H7 (cell line): Measurements from ENCODE around the gene PDIA3. TPM values are rescaled to one million over a fixed set of nuclear protein-coding genes. Genes with fewer than 3 reads are reported as not detected.
"Not testable (repeated sequence)": the region's sequence is repeated elsewhere in the genome, so short reads cannot be mapped to it uniquely, and the experiment has no call there.

Experiments
- DNase-seq: peaks from one replicate; pipeline ENCODE4 v3.0.0; 2012
- H3K27me3 ChIP-seq: 2 replicates; pipeline ENCODE4 v1.6.0; 2011; ENCODE audit warnings: mild to moderate bottlenecking, low read length; ENCODE audit not compliant: control insufficient read depth, insufficient read depth
- H3K36me3 ChIP-seq: replicated peaks from 2 replicates; pipeline ENCODE4 v1.5.1; 2011; ENCODE audit warnings: low read length; ENCODE audit not compliant: control insufficient read depth, insufficient read depth
- H3K4me3 ChIP-seq: 2 replicates; pipeline ENCODE4 v1.5.1; 2011; ENCODE audit warnings: low read depth, mild to moderate bottlenecking, control low read depth, low read length, moderate library complexity; ENCODE audit not compliant: insufficient read depth
- total RNA-seq: library from RNA; depleted of rRNA; stranded (reverse); fragments of >200 nt; shearing (Covaris generic); gene quantifications from 2 replicates; pipeline ENCODE4 v1.2.3, GENCODE V29; 2014; rRNA removed

Gene PDIA3
- 197 and 224 TPM in 2 replicates for total RNA-seq

GRCh38 chr15:43746245-43746902 lies at the start of gene PDIA3:
Gene PDIA3 (plus strand): TSS chr15:43746438. CDS start chr15:43746540, 102 bp downstream.
- H3K4me3 ChIP-seq = peak within 1 kb of the TSS; percentile 74
- not testable (repeated sequence) for H3K27me3 ChIP-seq, H3K36me3 ChIP-seq
- peak; percentile 98 for DNase-seq

- no peak for DNase-seq
- Histone ChIP-seq H3K36me3 (no peaks in the 10 kb centered on the region; the same call in 1 of the 2 replicates), H3K27me3 (no peaks in the 10 kb centered on the region), H3K4me3 (no peak overlapping the region)
Observed at GRCh38 chr15:43702174-43702573, 44.1 kb upstream of the PDIA3 start.

- Histone ChIP-seq H3K27me3 (no peaks in the 10 kb centered on the region), H3K36me3 (no peaks in the 10 kb centered on the region; the same call in 1 of the 2 replicates), H3K4me3 (no peak overlapping the region)
- no peak for DNase-seq
Observed at GRCh38 chr15:43702701-43703424, 43.4 kb upstream of the PDIA3 start.

- not testable (repeated sequence) for H3K36me3 ChIP-seq, H3K27me3 ChIP-seq, H3K4me3 ChIP-seq, DNase-seq
Observed at GRCh38 chr15:43710431-43711131, 35.7 kb upstream of the PDIA3 start.

GRCh38 chr15:43723151-43723550 lies 23.1 kb upstream of the PDIA3 start:
- DNase-seq = no peak
- Histone ChIP-seq H3K4me3 (no peak overlapping the region), H3K36me3 (no peaks in the 10 kb centered on the region), H3K27me3 (no peaks in the 10 kb centered on the region)

DNA sequence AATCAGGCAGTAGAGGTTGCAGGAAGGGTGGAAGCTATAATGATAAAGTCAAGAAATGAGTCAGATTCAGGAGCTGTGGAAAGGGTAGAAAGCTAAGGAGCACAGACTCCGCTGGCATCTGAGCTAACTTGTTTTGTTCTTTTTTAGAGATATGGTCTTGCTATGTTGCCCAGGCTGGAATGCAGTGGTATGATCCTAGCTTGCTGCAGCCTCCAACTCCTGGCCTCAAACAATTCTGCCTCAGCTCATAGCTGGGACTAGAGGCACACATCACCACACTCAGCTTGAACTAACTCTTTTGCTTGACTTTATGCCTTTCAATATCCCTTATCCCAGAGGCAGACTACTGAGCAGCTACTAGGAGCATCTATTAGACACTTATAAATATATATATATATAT lies 19.9 kb upstream of the PDIA3 start:
- not testable (repeated sequence) for H3K4me3 ChIP-seq, H3K27me3 ChIP-seq, DNase-seq, H3K36me3 ChIP-seq

DNA sequence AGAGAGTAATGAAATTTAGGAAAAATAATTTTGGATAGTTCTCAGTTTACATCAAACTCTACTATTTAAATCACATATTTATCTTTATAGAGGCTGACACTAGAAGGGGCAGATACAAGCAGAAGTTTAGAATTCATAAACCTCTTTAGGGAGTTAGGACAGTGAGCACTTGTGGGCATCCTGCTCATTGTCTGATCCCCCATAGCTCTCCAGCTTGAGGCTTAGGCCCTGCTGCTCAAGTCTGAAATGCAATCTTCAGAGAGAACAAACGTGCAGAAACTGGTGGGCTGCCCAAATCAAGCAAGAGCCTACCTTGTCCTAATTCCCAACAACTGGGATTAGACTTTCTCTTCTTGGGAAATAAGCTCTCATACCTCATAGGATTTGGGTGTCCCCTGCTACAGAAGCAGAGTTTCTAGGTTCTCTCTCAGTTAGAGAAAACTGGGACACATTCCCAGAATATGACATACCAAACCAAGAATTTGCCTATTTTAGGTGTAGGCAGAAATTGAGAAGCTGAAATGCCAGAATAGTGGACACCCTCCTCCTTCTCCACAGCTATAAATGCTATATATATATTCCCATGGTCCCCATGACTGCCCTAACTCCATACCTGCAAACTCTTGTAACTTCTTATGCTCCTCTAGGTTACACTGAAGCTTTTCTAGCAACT lies 18.0 kb upstream of the PDIA3 start:
- not testable (repeated sequence) for DNase-seq, H3K27me3 ChIP-seq, H3K4me3 ChIP-seq, H3K36me3 ChIP-seq

DNA sequence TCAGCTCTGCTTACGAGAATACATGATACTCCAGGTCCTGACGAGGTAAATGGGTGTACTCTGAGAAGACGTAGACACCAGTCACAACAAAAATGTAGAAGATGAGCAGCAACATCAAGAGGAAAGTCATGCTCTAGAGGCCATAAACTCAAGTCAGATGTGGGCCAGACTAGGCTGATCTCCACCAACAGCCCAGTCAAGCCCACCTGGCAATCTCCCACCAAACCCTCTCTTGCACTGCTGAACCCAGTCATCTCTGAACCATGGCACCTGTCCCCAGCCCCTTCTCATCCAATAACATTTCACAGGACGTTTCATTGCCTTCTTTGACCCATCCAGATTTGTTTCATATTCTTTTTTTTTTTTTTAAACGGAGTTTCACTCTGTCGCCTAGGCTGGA lies 10.8 kb upstream of the PDIA3 start:
- no peak for DNase-seq
- H3K4me3 ChIP-seq = no peak overlapping the region
- H3K27me3 ChIP-seq = no peaks in the 10 kb centered on the region
- no peaks in the 10 kb centered on the region for H3K36me3 ChIP-seq

DNA sequence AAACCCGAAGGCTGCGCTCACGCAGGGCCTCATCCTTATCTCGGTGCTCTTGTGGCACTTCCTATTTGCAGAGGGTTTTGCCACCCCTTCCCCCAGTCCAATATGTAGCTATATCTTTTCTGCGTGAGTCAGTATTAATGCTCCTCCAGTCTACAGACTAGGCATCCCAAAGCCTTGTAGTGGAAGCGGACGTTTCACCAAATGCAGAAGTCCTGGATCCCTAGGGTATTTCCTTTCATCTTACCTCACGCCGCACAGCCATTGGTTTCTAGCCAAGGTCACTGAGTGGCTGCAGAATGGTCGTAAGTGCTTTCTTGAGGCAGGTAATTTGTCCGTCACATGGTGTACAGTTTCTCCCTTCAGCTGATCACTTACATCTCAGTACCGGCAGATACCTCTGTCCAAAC lies 668 bp downstream of the PDIA3 start:
- peak overlapping the region; percentile 74 for H3K4me3 ChIP-seq
- DNase-seq, H3K36me3 ChIP-seq, H3K27me3 ChIP-seq: not testable (repeated sequence)

- H3K4me3 ChIP-seq = no peak overlapping the region
Observed at GRCh38 chr15:43748376-43748775, 2.1 kb downstream of the PDIA3 start.

DNA sequence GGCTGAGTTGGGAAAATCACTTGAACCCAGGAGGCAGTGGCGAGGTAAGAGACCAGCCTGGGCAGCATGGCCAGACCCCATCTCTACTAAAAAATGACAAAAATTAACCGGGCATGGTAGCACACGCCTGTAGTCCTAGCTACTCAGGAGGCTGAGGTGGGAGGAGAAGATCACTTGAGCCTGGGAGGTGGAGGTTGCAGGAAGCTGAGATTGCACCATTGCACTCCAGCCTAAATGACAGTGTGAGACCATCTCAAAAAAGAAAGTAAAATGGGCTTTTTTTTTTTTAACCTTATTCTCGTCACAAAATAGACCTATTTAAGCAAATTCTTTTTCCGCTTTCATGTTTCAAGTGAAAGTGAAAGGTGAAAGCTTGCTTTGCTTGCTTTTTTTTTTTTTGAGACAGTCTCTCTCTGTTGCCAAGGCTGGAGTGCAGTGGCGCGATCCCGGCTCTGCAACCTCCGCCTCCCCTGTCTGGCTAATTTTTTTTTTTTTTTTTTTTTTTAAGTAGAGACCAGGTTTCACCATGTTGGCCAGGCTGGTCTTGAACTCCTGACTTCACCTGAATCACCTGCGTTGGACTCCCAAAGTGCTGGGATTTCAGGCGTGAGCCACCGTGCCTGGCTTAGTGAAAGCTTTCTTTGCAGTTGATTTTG lies 3.6 kb downstream of the PDIA3 start:
- H3K4me3 ChIP-seq = no peak overlapping the region
- no peak for DNase-seq
- peaks cover 3% of the 10 kb centered on the region for H3K36me3 ChIP-seq
- no peaks in the 10 kb centered on the region for H3K27me3 ChIP-seq

More at GRCh38 chr15:43748376-43748775, 2.1 kb downstream of the PDIA3 start:
- DNase-seq = no peak
- H3K27me3 ChIP-seq = no peaks in the 10 kb centered on the region
- no peaks in the 10 kb centered on the region; the same call in none of the 2 replicates for H3K36me3 ChIP-seq

DNA sequence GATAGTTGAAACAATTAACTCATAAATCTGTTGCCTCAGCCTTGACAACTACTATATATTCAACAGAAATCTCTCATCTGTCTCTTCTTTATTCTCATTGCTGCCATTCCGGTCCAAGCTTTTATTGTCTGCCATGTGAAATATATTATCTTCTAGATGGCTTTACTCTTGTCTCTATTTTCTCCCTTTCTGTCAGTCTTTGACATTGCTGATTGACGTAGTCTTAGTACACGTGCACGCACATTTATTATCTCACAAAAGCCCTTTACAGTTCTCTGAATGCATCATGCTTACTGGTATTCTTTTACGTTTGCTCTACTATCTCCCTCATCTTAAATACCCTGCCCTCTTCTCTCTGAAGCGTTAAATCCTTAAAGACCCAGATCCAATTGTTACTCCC lies 5.6 kb downstream of the PDIA3 start:
- no peak for DNase-seq
- Histone ChIP-seq H3K36me3 (peaks cover 5% of the 10 kb centered on the region), H3K27me3 (no peaks in the 10 kb centered on the region), H3K4me3 (no peak overlapping the region)

DNA sequence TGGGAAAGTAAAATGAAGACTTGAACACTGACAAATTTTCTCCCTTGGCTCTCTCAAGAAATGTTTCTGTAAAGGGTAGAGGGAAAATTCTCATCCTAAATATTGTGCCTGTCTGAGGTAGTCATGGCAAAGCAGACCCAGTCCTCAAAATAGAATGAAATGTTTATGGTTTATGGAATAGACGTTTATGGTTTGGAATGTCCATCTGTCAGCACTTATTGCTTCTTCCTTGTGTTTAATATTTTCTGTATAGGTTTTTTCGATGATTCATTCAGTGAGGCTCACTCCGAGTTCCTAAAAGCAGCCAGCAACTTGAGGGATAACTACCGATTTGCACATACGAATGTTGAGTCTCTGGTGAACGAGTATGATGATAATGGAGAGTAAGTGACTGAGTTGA lies 16.6 kb downstream of the PDIA3 start:
- no peak overlapping the region for H3K4me3 ChIP-seq
- DNase-seq = no peak
- H3K27me3 ChIP-seq = no peaks in the 10 kb centered on the region
- H3K36me3 ChIP-seq = peaks cover 43% of the 10 kb centered on the region

DNA sequence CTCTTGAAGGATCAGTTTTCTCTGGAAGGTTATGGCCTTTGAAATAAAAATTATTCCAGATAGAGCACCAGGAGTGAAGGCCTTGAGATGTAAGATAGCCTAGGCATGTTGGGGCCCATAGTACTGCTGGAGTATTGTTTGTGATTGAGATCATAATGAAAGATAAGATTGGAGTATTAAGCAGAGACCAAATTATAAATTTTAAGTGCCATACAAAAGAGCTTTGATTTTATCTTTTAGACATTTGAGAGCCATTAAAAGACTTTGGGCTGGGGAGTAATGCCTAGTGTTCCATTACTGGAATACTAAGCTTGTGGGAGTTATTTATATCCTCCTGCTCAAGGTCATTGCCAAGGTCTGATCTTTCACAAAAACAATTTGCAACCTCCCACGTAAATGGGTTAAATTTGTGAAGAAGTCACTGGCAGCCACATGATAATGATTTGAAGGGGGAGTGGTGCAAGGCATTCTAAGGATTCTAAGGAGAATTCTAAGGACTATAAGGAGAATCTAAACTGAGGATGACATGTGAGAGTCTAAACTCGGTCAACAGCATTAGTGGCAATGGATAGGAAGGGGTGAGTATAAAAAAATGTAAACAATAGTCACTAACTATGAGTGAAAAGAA lies 17.7 kb downstream of the PDIA3 start:
- DNase-seq = no peak
- no peak overlapping the region for H3K4me3 ChIP-seq
- H3K27me3 ChIP-seq = no peaks in the 10 kb centered on the region
- peaks cover 42% of the 10 kb centered on the region for H3K36me3 ChIP-seq
